AG09309 (cell line): ENCODE results near the gene WRNIP1.
"Not testable (repeated sequence)": the region's sequence is repeated elsewhere in the genome, so short reads cannot be mapped to it uniquely, and the experiment has no call there.

Experiments used
- DNase-seq: peaks from one replicate; pipeline ENCODE4 v3.0.0-alpha.2; 2010; ENCODE audit warnings: low read depth
- H3K4me3 ChIP-seq: 2 replicates; pipeline ENCODE4 v1.5.1; 2011; ENCODE audit warnings: mild to moderate bottlenecking, low read depth, low read length, moderate library complexity; ENCODE audit not compliant: control insufficient read depth
- TF ChIP-seq, protein P1 (sequence below): IDR thresholded peaks from 2 replicates; pipeline ENCODE4 v1.5.1; 2011; ENCODE audit warnings: mild to moderate bottlenecking, low read depth, low read length, inconsistent platforms; ENCODE audit not compliant: insufficient read depth, control insufficient read depth; ENCODE audit errors: missing control alignments

WRNIP1 gene

GRCh38 chr6:2758980-2759379 is 6.2 kb upstream of the WRNIP1 start:
- H3K4me3 ChIP-seq, result no peak overlapping the region
- no peak for DNase-seq
- TF ChIP-seq, protein P1, sequence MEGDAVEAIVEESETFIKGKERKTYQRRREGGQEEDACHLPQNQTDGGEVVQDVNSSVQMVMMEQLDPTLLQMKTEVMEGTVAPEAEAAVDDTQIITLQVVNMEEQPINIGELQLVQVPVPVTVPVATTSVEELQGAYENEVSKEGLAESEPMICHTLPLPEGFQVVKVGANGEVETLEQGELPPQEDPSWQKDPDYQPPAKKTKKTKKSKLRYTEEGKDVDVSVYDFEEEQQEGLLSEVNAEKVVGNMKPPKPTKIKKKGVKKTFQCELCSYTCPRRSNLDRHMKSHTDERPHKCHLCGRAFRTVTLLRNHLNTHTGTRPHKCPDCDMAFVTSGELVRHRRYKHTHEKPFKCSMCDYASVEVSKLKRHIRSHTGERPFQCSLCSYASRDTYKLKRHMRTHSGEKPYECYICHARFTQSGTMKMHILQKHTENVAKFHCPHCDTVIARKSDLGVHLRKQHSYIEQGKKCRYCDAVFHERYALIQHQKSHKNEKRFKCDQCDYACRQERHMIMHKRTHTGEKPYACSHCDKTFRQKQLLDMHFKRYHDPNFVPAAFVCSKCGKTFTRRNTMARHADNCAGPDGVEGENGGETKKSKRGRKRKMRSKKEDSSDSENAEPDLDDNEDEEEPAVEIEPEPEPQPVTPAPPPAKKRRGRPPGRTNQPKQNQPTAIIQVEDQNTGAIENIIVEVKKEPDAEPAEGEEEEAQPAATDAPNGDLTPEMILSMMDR, result no peak

DNA sequence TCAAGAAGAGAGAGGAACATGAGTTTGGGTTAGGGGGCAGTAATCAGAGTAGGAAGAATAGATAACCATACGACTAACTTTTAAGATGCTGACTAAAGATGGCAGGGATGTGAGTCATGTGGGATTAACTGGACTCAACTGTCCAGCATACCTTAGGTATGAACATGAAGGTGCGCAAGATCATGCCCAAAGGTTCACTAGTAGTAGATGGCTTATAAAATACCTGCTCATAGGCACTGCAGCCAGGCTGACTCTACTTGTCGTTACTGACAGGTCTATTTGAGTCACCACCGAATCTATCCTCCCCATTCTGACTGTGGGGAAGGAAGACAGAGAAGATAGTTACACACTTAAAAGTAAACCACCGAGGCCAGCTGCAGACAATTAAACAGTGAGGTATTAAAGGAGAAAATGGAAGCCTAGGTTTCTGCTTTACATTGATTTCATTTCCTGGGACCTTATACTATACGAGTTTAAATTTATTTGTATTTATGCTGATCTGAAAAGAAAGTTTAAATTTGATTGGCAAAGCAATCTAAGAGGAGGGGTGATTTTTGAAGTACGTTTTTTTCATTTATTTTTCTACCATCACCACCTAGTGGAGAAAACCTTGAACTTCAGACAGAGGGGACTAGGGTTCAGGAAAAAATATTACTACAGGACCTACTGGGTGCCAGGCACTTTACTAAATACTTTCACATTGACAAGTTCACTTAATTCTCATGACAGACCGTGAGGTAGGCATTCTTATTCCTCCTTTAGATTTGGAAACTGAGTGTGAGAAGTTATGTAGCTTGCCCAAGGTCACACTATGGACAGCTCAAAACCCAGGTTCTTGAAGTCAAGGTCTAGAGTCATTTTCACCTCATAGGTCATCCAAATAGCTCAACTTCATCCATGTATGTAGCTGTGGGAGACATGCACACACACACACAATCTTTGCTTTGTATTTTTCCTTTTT is 4.0 kb upstream of the WRNIP1 start:
- DNase-seq, result no peak
- H3K4me3 ChIP-seq, result no peak overlapping the region
- TF ChIP-seq, protein P1, result peak; percentile 19

- not testable (repeated sequence) for DNase-seq, H3K4me3 ChIP-seq
Measured at GRCh38 chr6:2762868-2763267, 2.3 kb upstream of the WRNIP1 start.

DNA sequence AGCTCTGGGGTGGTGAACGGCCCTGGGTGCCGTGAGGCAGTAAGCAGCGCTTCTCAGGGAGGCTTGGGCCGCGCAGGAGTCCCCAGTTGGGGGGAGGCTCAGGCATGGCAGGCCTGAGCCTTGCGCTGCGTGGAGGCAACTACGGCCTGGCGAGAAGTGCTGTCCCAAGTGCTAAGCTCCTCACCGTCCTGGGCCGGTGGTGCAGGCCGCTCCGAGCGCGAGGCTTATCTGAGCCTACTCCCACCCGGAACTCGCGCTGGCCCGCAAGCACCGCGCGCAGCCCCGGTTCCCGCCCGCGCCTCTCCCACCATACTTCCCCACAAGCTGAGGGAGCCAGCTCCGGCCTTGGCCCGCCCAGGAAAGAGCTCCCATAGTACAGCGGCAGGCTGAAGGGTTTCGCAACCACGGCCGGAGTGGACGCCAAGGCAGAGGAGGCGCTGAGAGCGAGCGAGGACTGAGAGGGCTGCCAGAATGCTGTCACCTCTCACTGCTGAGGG is 1.8 kb upstream of the WRNIP1 start:
- no peak for DNase-seq

GRCh38 chr6:2763876-2764540 is 1.2 kb upstream of the WRNIP1 start:
- DNase-seq, result no peak
- H3K4me3 ChIP-seq, result peak overlapping the region; percentile 42
- TF ChIP-seq, protein P1, result no peak

More for the DNA sequence above, 1.8 kb upstream of the WRNIP1 start:
- no peak overlapping the region for H3K4me3 ChIP-seq
- TF ChIP-seq, protein P1, result no peak

- DNase-seq, result no peak
- H3K4me3 ChIP-seq, result peak overlapping the region; percentile 42
- TF ChIP-seq, protein P1, result no peak
Measured at GRCh38 chr6:2764610-2765165, 505 bp upstream of the WRNIP1 start.
